CD4-positive, alpha-beta T cell treated with Interleukin-6 at 100 ng/mL for 8 hours (primary cell): ENCODE data around the gene ATF3.

Experiments used
- DNase-seq: peaks from one replicate; pipeline ENCODE4 v3.0.0-alpha.2; 2020; ENCODE audit warnings: mixed read lengths, low spot score

ATF3 gene

DNA sequence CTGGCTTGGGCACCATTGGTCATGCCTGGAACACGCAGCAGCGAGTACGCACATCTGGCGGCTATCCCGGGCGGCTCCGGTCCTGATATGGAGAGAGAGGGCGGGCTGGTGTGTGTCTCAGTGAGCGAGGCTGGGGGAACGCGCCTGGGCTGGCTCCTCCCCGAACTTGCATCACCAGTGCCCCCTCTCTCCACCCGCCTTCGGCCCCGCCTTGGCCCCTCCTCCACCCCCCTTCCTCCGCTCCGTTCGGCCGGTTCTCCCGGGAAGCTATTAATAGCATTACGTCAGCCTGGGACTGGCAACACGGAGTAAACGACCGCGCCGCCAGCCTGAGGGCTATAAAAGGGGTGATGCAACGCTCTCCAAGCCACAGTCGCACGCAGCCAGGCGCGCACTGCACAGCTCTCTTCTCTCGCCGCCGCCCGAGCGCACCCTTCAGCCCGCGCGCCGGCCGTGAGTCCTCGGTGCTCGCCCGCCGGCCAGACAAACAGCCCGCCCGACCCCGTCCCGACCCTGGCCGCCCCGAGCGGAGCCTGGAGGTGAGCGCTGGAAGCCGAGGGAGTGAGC, at the start of gene ATF3:
ATF3 (plus strand) TSS at position 370 of the 567 bp plus-strand sequence. CDS start 6,261 bp downstream, outside the sequence.
- peak; percentile 77 for DNase-seq

DNA sequence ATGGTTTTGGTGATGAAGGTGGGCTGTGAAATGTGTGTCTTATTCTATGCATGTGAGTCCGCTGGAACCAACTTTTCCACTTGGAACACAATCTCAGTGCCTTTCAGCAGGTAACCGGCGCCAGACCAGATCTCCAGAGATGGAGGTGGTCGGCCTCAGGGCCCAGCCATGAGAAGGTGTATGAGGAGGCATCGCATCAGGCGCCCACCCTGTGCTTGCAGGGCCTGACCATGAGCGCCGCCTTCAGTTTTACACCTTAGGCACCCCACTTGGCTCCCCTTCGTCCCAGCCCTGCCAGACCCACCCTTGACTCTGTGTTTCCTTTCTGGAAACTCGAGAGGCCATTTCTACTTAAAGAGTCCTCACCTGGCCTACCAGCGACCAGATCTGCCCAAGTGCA, 48.6 kb upstream of the ATF3 start:
- no peak for DNase-seq

GRCh38 chr1:212560933-212561460, 47.6 kb upstream of the ATF3 start:
- DNase-seq: no peak

GRCh38 chr1:212561501-212561931, 47.0 kb upstream of the ATF3 start:
- DNase-seq: no peak

DNA sequence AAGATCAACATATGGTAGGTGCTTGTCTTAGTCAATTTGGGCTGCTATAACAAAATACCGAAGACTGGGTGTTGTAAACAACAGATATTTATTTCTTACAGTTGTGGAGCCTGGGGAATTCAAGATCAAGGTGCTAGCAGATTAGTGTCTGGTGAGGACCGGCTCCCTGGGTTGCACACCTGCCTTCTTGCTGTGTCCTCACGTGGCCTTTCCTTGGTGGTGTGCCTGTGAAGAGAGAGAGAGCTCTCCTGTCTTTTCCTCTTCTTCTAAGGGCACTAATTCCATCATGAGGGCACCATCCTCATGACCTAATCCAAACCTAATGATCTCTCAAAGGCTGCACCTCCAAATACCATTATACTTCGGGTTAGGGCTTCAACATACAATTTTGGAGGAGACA, 45.8 kb upstream of the ATF3 start:
- no peak for DNase-seq

- DNase-seq: no peak
Measured at GRCh38 chr1:212565079-212565478, 43.5 kb upstream of the ATF3 start.

DNA sequence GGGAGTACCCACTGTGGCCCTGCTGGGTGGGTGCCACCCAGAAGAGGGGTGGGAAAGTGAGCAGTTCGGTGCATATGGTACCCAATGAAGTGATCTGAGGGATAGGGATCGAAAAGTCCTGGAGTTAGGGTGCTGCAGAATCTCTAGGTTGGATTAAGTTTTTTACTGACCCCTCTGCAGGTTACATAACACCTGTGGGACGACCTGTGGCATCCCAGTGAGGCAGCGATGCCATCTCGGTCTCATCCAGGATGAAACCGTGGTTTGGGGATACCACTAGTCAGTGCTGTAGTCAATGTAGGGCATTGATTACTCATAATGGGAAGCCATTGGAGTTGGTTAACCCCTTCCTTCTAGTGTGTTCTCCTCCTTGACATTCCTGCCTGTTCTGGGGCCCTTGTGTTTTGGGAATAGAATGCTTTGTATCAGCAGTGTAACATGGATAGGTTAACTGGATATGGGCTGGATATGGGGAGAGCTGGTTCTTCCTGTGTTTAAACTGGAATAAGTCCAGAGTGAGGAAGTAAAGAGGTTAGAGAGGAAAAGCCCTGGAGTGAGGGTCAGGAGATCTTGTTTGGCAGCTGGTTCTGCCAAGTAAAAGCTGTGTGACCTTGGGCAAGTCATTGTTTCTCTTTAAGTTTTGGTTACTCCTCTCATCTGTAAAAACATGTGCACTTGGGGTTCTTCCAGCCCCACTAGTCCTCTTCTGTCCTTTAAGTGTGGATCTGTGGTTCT, 42.8 kb upstream of the ATF3 start:
- no peak for DNase-seq

DNA sequence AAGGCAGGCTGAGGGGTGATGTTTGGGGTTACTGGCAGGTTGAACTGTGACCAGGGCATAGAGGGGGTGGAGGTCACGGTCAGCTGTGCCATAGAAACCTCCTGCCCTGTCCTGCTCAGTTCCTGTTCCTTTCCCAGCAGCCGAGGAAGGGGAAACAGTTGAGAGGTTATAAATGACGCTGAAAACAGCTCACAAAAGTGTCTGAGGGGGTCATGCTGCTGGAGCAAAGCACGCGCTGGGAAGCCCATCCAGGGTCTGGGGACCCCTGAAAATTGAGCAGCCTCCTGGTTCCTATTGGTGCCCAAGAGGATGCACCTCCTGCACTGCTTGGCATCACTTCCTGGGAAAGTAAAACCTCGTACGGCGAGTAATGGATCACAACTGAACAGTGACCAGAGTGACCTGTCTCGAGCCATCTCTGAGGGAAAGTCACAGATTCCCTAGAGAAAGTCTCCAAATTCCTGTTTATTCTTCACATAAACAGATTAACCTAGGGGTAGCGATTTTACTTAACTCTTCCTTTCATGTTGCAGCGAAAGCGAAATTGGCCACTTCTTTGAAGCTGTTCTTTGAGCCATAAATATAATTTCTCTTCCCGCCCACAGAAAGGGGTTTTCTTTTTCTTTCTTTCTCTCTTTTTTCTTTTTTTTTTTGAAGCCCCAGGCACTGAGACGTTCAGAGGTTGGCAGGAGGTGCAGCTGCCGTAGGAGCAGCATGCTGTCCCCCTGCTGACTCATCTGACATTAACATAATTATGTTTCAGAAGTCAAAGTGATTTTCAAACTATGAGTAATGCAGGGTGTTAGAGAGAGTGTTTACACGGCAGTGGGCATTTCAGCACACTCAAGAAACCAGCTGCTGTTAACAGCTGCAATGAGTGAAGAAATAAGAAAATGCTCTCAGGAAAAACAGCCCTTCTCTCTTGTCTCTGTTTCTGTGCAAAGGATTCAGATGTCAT, 41.8 kb upstream of the ATF3 start:
- DNase-seq: peak; percentile 61

DNA sequence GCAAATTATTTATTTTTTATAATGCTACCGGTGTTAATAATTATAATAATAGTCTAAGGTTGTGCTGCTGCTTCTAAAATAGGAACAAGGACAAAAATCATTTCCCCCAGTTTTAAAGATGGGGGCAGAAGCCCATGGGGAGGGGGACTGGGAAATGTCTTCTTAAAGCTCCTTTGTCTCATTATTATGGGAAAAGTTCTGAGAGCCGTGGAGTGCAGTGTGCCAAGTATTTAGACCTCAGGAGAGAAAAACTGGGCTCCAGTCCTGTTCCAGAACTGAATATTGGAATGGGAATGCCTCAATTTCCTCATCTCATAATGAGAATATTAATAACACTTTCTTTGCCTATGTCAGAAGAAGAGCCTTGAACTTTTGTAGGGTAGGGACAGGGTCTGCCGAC, 40.9 kb upstream of the ATF3 start:
- no peak for DNase-seq

GRCh38 chr1:212568978-212569537, 39.5 kb upstream of the ATF3 start:
- no peak for DNase-seq

GRCh38 chr1:212574732-212575131, 33.8 kb upstream of the ATF3 start:
- no peak for DNase-seq

- no peak for DNase-seq
Measured at GRCh38 chr1:212575333-212575732, 33.2 kb upstream of the ATF3 start.

DNA sequence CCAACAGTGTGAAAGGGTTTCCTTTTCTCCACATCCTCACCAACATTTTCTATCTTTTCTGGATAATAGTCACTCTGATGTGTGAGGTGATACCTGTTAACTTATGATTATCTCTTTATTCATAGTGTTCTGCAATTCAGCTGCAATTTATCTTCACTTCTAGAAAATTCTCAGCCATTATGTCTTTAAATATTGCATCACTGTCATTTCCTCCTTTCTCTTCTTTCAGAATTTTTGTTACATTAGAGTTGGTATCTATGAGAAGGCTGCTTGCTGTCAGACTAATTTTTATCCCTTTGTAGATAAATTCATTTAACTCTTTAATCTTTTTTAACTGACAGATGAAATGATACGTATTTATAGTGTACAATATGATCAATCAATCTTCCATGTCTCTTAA, 30.5 kb upstream of the ATF3 start:
- no peak for DNase-seq

GRCh38 chr1:212581034-212581433, 27.5 kb upstream of the ATF3 start:
- DNase-seq: no peak

- no peak for DNase-seq
Measured at GRCh38 chr1:212582291-212582690, 26.3 kb upstream of the ATF3 start.

GRCh38 chr1:212582808-212583615, 25.5 kb upstream of the ATF3 start:
- DNase-seq: no peak

DNA sequence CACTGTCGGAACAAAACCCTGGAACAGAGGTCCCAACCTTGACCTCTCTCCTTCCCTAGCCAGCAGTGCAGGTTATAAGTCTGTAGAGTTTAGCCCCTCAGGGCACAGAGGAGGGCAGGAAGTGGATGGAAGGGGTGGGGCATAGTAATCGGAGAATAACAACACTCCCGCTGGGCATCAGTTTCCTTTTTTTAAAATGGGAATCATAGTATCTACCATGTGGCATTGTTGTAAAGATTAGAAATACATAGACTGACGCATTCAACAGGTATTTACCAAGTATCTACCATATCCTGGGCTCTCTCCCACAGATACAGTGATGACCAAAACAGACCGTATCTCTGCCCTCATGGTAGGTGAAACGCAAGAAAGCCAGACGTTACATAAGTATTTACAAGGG, 24.9 kb upstream of the ATF3 start:
- no peak for DNase-seq

DNA sequence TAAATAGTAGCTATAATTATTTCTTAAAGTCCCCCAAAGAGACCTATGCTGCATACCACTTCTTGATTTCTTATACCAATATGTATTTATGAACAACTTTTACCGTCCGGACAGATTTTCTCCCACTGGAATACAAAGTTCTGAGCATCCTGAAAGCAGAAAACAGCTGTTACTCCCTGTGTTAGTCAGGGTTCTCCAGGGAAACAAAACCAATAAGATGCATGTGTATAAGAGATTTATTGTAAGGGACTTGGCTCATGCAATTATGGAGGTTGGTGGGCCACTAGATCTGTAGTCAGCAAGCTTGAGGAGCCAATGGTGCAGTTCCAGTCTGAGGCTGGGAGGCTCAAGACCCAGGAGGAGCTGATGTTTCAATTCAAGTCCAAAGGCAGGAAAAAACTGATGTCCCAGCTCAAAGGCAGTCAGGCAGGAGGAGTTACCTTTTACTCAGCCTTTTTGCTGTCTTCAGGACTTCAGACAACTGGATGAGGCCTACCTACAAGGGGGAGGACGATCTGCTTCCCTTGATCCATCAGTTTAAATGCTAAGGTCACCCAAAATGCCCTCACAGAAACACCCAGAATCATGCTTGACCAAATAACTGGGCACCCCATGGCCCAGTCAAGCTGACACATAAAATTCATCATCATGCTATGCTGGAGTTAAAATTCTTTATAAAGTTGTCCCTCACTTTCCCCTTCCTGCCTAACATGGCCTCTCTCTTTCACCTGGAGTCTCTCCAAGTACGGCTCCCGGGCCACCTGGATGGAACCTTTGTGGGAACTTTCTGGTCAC, 24.3 kb upstream of the ATF3 start:
- no peak for DNase-seq

DNA sequence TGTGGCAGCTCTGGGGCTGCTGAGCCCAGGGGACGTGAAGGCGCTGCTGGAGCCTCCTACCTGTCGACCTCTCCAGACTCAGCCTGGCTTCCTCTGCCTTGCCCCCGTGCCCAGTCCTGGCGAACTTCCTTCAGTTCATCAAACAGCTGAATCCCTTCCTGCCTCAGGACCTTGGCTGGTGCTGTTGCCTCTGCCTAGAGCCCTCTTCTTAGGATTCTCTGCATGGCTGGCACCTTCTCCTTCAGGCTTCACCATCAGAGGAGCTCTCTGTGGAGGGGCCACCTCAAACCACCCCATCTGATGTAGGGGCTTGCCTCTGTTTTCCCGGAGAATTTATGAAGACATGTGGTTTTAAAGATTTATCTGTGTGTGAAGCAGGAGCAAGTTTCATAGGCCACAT, 23.4 kb upstream of the ATF3 start:
- no peak for DNase-seq

DNA sequence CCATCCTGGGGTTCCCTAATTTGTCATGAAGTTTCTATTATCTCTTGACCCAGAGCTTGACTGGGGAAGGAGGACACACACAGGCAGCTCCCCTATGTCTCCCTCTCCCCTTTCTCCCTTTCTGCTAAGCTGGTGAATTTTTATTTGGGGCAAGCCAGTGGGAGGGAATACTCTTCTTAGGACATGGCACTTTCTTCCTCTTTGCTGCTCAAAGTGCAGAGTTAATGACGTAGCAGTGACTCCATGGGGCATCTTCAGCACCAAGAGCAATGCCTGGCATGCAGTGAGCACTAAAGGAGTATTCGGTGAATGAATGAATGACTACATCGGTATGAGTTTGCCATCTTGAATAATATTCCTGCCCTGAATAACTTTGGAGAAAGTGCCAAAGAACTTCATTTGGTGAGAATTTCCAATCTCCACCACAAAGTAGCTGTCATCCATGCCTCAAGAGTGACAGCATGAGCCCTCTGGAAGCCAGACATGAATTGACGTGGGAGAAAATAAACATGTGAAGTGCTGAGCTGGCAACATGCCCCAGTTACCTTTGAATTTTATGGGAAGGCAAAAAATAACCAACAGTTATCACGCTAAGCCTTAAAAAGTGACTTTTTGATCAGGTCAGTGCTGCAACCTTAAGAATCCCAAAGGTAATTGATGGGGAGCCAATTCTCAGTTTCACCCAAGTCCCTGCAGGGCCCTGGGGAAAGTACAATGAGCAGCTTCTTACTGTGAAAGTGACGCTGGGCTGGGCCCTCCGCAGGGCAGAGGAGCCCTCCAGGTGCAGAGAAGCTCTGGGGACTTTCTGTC, 22.1 kb upstream of the ATF3 start:
- no peak for DNase-seq
